ENCODE measurements around the gene OAF.
A peak's percentile ranks its signal among the peaks of the same experiment; 100 is the strongest.

Gene OAF

GRCh38 chr11:120180551-120181232 is 30.1 kb upstream of the OAF start:
- no peak for DNase-seq (ENCODE audit: low read depth in 1 of 2, low spot score in 1 of 2)
- H3K27me3 ChIP-seq (ENCODE audit: insufficient read depth, poor library complexity, severe bottlenecking) = no peaks in the 10 kb centered on the region
- TF ChIP-seq POLR2AphosphoS5 (IDR thresholded peaks at IDR 0.05; ENCODE audit: low read depth) = no peak
- peak; percentile 39; the same call in 1 of the 2 replicates for TF ChIP-seq SPI1 (IDR thresholded peaks at IDR 0.05; ENCODE audit: borderline replicate concordance, low read depth)

GRCh38 chr11:120181376-120181975 is 29.4 kb upstream of the OAF start:
- no peak overlapping the region for H3K4me3 ChIP-seq (replicated peaks; ENCODE audit: insufficient read depth, low read length)
- TF ChIP-seq GABPA (IDR thresholded peaks at IDR 0.05; ENCODE audit: low read depth) (no peak), REST (IDR thresholded peaks at IDR 0.05; ENCODE audit: insufficient replicate concordance, low read depth) (no peak), SPI1 (IDR thresholded peaks at IDR 0.05; ENCODE audit: borderline replicate concordance, low read depth) (no peak), POLR2AphosphoS5 (IDR thresholded peaks at IDR 0.05; ENCODE audit: low read depth) (no peak), CTCF (IDR thresholded peaks at IDR 0.05; ENCODE audit: insufficient read depth, low read length) (no peak)
- no peak for DNase-seq (ENCODE audit: low read depth in 1 of 2, low spot score in 1 of 2)
- no peak overlapping the region for H3K27ac ChIP-seq (replicated peaks)
- H3K27me3 ChIP-seq (ENCODE audit: insufficient read depth, poor library complexity, severe bottlenecking) = no peaks in the 10 kb centered on the region

More at GRCh38 chr11:120180551-120181232, 30.1 kb upstream of the OAF start:
- no peak overlapping the region for H3K27ac ChIP-seq (replicated peaks)
- H3K4me3 ChIP-seq (replicated peaks; ENCODE audit: insufficient read depth, low read length) = no peak overlapping the region

- Histone ChIP-seq H3K27me3 (ENCODE audit: insufficient read depth, poor library complexity, severe bottlenecking) (no peaks in the 10 kb centered on the region), H3K27ac (replicated peaks) (no peak overlapping the region), H3K4me3 (replicated peaks; ENCODE audit: insufficient read depth, low read length) (no peak overlapping the region)
- DNase-seq (ENCODE audit: low read depth in 1 of 2, low spot score in 1 of 2) = no peak
- TF ChIP-seq SPI1 (IDR thresholded peaks at IDR 0.05; ENCODE audit: borderline replicate concordance, low read depth) (no peak), CTCF (IDR thresholded peaks at IDR 0.05; ENCODE audit: insufficient read depth, low read length) (no peak), REST (IDR thresholded peaks at IDR 0.05; ENCODE audit: insufficient replicate concordance, low read depth) (no peak), GABPA (IDR thresholded peaks at IDR 0.05; ENCODE audit: low read depth) (no peak), POLR2AphosphoS5 (IDR thresholded peaks at IDR 0.05; ENCODE audit: low read depth) (no peak)
These were observed 28.5 kb upstream of the OAF start for GRCh38 chr11:120182372-120182771.

- Histone ChIP-seq H3K27ac (replicated peaks) (no peak overlapping the region), H3K27me3 (ENCODE audit: insufficient read depth, poor library complexity, severe bottlenecking) (no peaks in the 10 kb centered on the region), H3K4me3 (replicated peaks; ENCODE audit: insufficient read depth, low read length) (no peak overlapping the region)
- no peak for TF ChIP-seq CTCF (IDR thresholded peaks at IDR 0.05; ENCODE audit: insufficient read depth, low read length)
- no peak for TF ChIP-seq REST (IDR thresholded peaks at IDR 0.05; ENCODE audit: insufficient replicate concordance, low read depth)
- no peak for TF ChIP-seq SPI1 (IDR thresholded peaks at IDR 0.05; ENCODE audit: borderline replicate concordance, low read depth)
- no peak for TF ChIP-seq POLR2AphosphoS5 (IDR thresholded peaks at IDR 0.05; ENCODE audit: low read depth)
- no peak for TF ChIP-seq GABPA (IDR thresholded peaks at IDR 0.05; ENCODE audit: low read depth)
- DNase-seq (ENCODE audit: low read depth in 1 of 2, low spot score in 1 of 2) = peak in 1 of 2 experiments; percentile 13
These were observed 27.9 kb upstream of the OAF start for GRCh38 chr11:120182790-120183491.
